HFFc6 (cell line): Measurements from ENCODE around the gene AGPAT2. TPM values are rescaled to one million over a fixed set of nuclear protein-coding genes. Genes with fewer than 3 reads are reported as not detected.
"Not testable (repeated sequence)": the region's sequence is repeated elsewhere in the genome, so short reads cannot be mapped to it uniquely, and the experiment has no call there.

Experiments
- DNase-seq: peaks from one replicate; pipeline ENCODE4 v3.0.0-alpha.2; 2018
- H3K27ac Mint-ChIP-seq: 2 replicates; pipeline ENCODE4 v1.8.0; 2020; ENCODE audit warnings: mild to moderate bottlenecking, mixed read lengths
- H3K27me3 Mint-ChIP-seq: 2 replicates; pipeline ENCODE4 v1.8.0; 2021; ENCODE audit warnings: mild to moderate bottlenecking, moderate library complexity, mixed read lengths; ENCODE audit not compliant: insufficient read depth
- H3K36me3 Mint-ChIP-seq: 2 replicates; pipeline ENCODE4 v1.8.0; 2021; ENCODE audit warnings: low read depth, mixed read lengths
- H3K4me1 Mint-ChIP-seq: 2 replicates; pipeline ENCODE4 v1.8.0; 2020; ENCODE audit warnings: low read depth, mixed read lengths
- H3K4me3 Mint-ChIP-seq: 2 replicates; pipeline ENCODE4 v1.8.0; 2020; ENCODE audit warnings: mild to moderate bottlenecking, moderate library complexity, mixed read lengths
- H3K9me3 Mint-ChIP-seq: 2 replicates; pipeline ENCODE4 v1.8.0; 2020; ENCODE audit warnings: mild to moderate bottlenecking, mixed read lengths
- total RNA-seq, 6 experiments: library from RNA; stranded (reverse); fragmentation: NEBNext Ultra II Directional; extraction: Animal tissue kit (Norgen Biotek cat#: 25700); gene quantifications; 2 replicates in 1 of 6; 3 replicates in 5 of 6; pipeline ENCODE4 v1.2.3, GENCODE V29; 2021
- TF ChIP-seq, protein P1 (sequence below): fragments of 200-600 bp; sonication (generic); IDR thresholded peaks from 2 replicates; pipeline ENCODE4 v1.5.0; 2021; ENCODE audit warnings: antibody characterized with exemption, mild to moderate bottlenecking

AGPAT2 gene
- total RNA-seq, 6 experiments from 2014 or later, result 48.7 to 58.4 (median 54.8) TPM

DNA sequence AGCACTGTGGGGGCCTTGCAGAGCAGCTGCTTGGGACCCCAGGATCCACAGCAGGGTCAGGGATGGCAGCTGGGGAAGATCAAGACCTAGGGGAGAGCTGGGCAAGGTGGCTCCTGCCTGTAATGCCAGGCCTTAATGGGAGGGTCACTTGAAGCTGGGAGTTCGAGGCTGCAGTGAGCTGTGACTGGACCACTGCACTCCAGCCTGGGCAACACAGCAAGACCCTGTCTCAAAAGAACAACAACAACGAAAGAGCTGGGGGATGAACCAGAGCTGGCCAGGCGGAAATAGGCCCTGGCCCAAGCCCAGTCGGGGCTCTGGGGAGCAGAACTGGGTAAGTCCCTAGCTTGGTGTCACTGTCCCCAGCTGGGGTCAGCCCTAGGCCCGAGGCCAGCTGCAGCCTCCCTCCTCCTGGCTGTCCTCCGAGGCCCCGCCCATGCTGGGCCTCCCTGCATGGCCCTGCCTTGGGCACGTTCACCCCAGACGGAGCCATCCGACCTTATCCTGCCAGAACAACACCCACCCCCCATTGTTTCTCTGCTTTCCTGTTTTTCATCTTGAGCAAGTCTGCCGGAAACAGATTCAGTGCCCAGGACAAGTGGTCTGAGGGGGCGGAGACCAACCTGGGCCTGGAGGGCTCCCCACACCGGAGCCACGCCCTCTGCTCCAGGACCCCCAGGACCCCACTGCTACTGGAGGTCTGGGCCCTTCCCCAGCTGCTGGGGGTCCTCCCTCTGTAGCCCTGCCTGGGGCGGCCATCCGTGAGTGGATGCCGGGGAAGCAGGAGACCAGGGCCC lies 27.0 kb upstream of the AGPAT2 start:
- Mint-ChIP-seq H3K27me3 (peaks cover 10% of the 10 kb centered on the region), H3K9me3 (no peaks in the 10 kb centered on the region), H3K27ac (no peak overlapping the region), H3K4me1 (peaks cover 15% of the 10 kb centered on the region), H3K36me3 (no peaks in the 10 kb centered on the region), H3K4me3 (no peak overlapping the region)
- TF ChIP-seq, protein P1, sequence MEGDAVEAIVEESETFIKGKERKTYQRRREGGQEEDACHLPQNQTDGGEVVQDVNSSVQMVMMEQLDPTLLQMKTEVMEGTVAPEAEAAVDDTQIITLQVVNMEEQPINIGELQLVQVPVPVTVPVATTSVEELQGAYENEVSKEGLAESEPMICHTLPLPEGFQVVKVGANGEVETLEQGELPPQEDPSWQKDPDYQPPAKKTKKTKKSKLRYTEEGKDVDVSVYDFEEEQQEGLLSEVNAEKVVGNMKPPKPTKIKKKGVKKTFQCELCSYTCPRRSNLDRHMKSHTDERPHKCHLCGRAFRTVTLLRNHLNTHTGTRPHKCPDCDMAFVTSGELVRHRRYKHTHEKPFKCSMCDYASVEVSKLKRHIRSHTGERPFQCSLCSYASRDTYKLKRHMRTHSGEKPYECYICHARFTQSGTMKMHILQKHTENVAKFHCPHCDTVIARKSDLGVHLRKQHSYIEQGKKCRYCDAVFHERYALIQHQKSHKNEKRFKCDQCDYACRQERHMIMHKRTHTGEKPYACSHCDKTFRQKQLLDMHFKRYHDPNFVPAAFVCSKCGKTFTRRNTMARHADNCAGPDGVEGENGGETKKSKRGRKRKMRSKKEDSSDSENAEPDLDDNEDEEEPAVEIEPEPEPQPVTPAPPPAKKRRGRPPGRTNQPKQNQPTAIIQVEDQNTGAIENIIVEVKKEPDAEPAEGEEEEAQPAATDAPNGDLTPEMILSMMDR, result no peak
- no peak for DNase-seq

- H3K4me3 Mint-ChIP-seq, result no peak overlapping the region
- H3K27ac Mint-ChIP-seq, result no peak overlapping the region
- no peak for DNase-seq
- H3K36me3 Mint-ChIP-seq, result no peaks in the 10 kb centered on the region
- TF ChIP-seq, protein P1, result no peak
- peaks cover 15% of the 10 kb centered on the region for H3K4me1 Mint-ChIP-seq
- H3K9me3 Mint-ChIP-seq, result no peaks in the 10 kb centered on the region
- peaks cover 10% of the 10 kb centered on the region for H3K27me3 Mint-ChIP-seq
Observed at GRCh38 chr9:136713550-136713949, 26.3 kb upstream of the AGPAT2 start.

- Mint-ChIP-seq H3K4me1 (peaks cover 15% of the 10 kb centered on the region), H3K4me3 (no peak overlapping the region), H3K27ac (no peak overlapping the region), H3K36me3 (no peaks in the 10 kb centered on the region), H3K27me3 (peaks cover 10% of the 10 kb centered on the region), H3K9me3 (no peaks in the 10 kb centered on the region)
- TF ChIP-seq, protein P1, result no peak
- no peak for DNase-seq
Observed at GRCh38 chr9:136712690-136713544, 25.7 kb upstream of the AGPAT2 start.

- no peak for DNase-seq
- no peak within 1 kb of the TSS for H3K4me3 Mint-ChIP-seq
- no peaks in the 10 kb centered on the region for H3K36me3 Mint-ChIP-seq
- H3K27ac Mint-ChIP-seq, result no peak within 1 kb of the TSS
- H3K4me1 Mint-ChIP-seq, result peaks cover 15% of the 10 kb centered on the region
- TF ChIP-seq, protein P1, result no peak
- no peaks in the 10 kb centered on the region for H3K9me3 Mint-ChIP-seq
- peaks cover 13% of the 10 kb centered on the region for H3K27me3 Mint-ChIP-seq
Observed at GRCh38 chr9:136711751-136712689, 24.8 kb upstream of the AGPAT2 start, which contains the start of gene DIPK1B. DIPK1B (plus strand) TSS chr9:136712572; CDS start chr9:136712666, 94 bp downstream.

GRCh38 chr9:136711219-136711648 lies 24.0 kb upstream of the AGPAT2 start:
- Mint-ChIP-seq H3K4me1 (peaks cover 15% of the 10 kb centered on the region), H3K27me3 (peaks cover 18% of the 10 kb centered on the region)
- H3K9me3 Mint-ChIP-seq, H3K36me3 Mint-ChIP-seq, H3K4me3 Mint-ChIP-seq, H3K27ac Mint-ChIP-seq: not testable (repeated sequence)
- DNase-seq, result peak; percentile 66
